Adrenal gland (tissue), 5 donors: Measurements from ENCODE around the gene NECTIN1.

Experiments used
- POLR2A ChIP-seq, 2 donors: fragments of 450-650 bp; IDR thresholded peaks; one replicate each; pipeline ENCODE4 v1.6.1; 2017; ENCODE audit warnings: antibody characterized with exemption in 2 of 2, mild to moderate bottlenecking in 2 of 2, moderate library complexity in 1 of 2
- TF ChIP-seq, protein P1 (sequence below), 6 experiments: fragments of 450-650 bp in 4 of 6; fragments of 200-600 bp in 2 of 6; sonication (generic) in 1 of 6; IDR thresholded peaks; 1 replicate in 5 of 6; 2 replicates in 1 of 6; pipeline versions ENCODE4 v1.5.1 to v1.8.0; 2016 to 2021; ENCODE audit warnings: antibody characterized with exemption in 6 of 6, mild to moderate bottlenecking in 2 of 6, moderate library complexity in 1 of 6
- donor health status: DM: no; HTN: no; CAD: no.

DNA sequence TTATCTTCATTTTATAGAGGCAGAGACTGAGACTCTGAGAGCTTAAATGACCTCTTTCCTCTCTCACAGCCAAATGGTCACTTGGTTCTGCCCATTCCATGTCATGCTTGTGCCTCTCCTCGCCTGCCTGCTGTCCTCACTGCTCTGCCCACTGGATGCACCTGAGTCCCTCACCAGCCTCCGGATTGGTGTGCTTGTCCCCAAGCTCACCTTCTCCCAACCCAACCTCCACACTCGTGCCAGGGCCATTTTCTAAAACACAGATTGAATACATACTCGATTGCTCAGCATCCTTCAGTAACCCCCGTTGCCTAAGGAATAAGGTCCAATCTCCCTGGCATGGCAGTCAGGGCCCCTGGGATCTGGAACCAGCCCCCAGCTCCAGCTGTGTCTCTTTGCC lies 28.4 kb upstream of the NECTIN1 start:
- TF ChIP-seq, protein P1, sequence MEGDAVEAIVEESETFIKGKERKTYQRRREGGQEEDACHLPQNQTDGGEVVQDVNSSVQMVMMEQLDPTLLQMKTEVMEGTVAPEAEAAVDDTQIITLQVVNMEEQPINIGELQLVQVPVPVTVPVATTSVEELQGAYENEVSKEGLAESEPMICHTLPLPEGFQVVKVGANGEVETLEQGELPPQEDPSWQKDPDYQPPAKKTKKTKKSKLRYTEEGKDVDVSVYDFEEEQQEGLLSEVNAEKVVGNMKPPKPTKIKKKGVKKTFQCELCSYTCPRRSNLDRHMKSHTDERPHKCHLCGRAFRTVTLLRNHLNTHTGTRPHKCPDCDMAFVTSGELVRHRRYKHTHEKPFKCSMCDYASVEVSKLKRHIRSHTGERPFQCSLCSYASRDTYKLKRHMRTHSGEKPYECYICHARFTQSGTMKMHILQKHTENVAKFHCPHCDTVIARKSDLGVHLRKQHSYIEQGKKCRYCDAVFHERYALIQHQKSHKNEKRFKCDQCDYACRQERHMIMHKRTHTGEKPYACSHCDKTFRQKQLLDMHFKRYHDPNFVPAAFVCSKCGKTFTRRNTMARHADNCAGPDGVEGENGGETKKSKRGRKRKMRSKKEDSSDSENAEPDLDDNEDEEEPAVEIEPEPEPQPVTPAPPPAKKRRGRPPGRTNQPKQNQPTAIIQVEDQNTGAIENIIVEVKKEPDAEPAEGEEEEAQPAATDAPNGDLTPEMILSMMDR (IDR thresholded peaks at IDR 0.05) = no peak
- TF ChIP-seq POLR2A (IDR thresholded peaks at IDR 0.05) = no peak
